ENCODE measurements around the gene SIDT2.

Gene SIDT2

DNA sequence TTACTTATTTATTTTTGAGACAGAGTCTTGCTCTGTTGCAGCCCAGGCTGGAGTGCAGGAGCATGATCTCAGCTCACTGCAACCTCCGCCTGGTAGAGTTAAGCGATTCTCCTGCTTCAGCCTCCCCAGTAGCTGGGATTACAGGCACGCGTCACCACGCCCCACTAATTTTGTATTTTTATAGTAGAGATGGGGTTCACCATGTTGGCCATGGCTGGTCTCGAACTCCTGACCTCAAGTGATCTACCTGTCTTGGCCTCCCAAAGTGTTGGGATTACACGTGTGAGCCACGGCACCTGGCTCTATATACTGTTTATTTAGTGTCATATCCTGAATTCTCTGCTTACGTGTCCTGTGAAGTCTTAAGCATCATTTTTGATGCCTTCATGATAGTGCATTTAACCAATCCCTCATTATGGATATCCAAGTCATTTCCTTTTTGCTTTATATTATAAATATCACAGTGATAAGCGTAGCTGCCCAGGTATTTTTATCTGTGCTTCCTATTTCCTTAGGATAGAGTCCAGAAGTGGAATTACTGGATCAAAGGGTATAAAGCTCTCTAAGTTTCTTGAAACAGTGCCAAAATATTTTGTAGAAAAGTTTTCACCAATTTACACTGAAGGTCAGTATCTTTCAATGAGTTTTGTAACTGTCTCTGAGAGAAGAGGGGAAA, 871 bp upstream of the SIDT2 start:
- ChIA-PET CTCF (interaction anchor here (0.5 to 7.7 kb wide), 9 partner anchors 6 to 282 kb away, joined by 3 to 118 read pairs (median 5); partner anchors contain the start of genes PAFAH1B2 and PCSK7), POLR2A (interaction anchor here (0.9 kb wide), 1 partner anchor 52 kb away, joined by 3 read pairs; no protein-coding TSS in a partner anchor)

GRCh38 chr11:117179048-117179999, 781 bp downstream of the SIDT2 start:
- TF ChIP-seq CTCF (IDR thresholded peaks at IDR 0.05; ENCODE audit: control extremely low read depth, extremely low read depth, low read depth, missing control alignments), result no peak
- ChIA-PET CTCF (interaction anchor here (0.8 to 7.7 kb wide), 20 partner anchors 8 to 388 kb away, joined by 3 to 118 read pairs (median 4); partner anchors contain the start of genes APOA5, PAFAH1B2, PCSK7 and SIK3), POLR2A (interaction anchor here (0.6 to 1.4 kb wide), 8 partner anchors 9 to 155 kb away, joined by 3 to 5 read pairs (median 4); partner anchors contain the start of gene PAFAH1B2)
- DNase-seq (ENCODE audit: extremely low spot score), result peak; percentile 61

More for the DNA sequence above, 871 bp upstream of the SIDT2 start:
- DNase-seq (ENCODE audit: extremely low spot score), result no peak
- no peak for TF ChIP-seq CTCF (IDR thresholded peaks at IDR 0.05; ENCODE audit: control extremely low read depth, extremely low read depth, low read depth, missing control alignments)

GRCh38 chr11:117180020-117180419, 1.5 kb downstream of the SIDT2 start:
- DNase-seq (ENCODE audit: extremely low spot score), result peak; percentile 34
- ChIA-PET POLR2A (interaction anchor here (0.5 to 1.2 kb wide), 5 partner anchors 9 to 304 kb away, joined by 3 to 5 read pairs (median 5); no protein-coding TSS in a partner anchor), CTCF (interaction anchor here (0.8 to 7.7 kb wide), 23 partner anchors 9 to 389 kb away, joined by 3 to 118 read pairs (median 5); partner anchors contain the start of genes APOA5, PAFAH1B2, PCSK7 and SIK3)
- TF ChIP-seq CTCF (IDR thresholded peaks at IDR 0.05; ENCODE audit: control extremely low read depth, extremely low read depth, low read depth, missing control alignments), result no peak

GRCh38 chr11:117180661-117181585, 2.4 kb downstream of the SIDT2 start:
- peak; percentile 98 for TF ChIP-seq CTCF (IDR thresholded peaks at IDR 0.05; ENCODE audit: control extremely low read depth, extremely low read depth, low read depth, missing control alignments)
- DNase-seq (ENCODE audit: extremely low spot score), result peak; percentile 80
- POLR2A ChIA-PET, result interaction anchor here (0.6 to 1.2 kb wide), 3 partner anchors 10 to 47 kb away, joined by 3 to 6 read pairs (median 4); no protein-coding TSS in a partner anchor
- CTCF ChIA-PET, result interaction anchor here (0.8 to 7.7 kb wide), 35 partner anchors 10 to 345 kb away, joined by 3 to 118 read pairs (median 5); partner anchors contain the start of genes PAFAH1B2, PCSK7, SIK3 and TAGLN

- ChIA-PET CTCF (interaction anchor here (0.9 to 7.7 kb wide), 27 partner anchors 10 to 404 kb away, joined by 3 to 118 read pairs (median 5); partner anchors contain the start of genes PAFAH1B2, PCSK7 and TAGLN), POLR2A (interaction anchor here (1.0 kb wide), 1 partner anchor 11 kb away, joined by 6 read pairs; no protein-coding TSS in a partner anchor)
- no peak for TF ChIP-seq CTCF (IDR thresholded peaks at IDR 0.05; ENCODE audit: control extremely low read depth, extremely low read depth, low read depth, missing control alignments)
Observed at GRCh38 chr11:117181586-117182550, 3.3 kb downstream of the SIDT2 start.

More at GRCh38 chr11:117181586-117182550, 3.3 kb downstream of the SIDT2 start:
- DNase-seq (ENCODE audit: extremely low spot score), result peak; percentile 6
